Right renal pelvis (tissue), 4 donors: ENCODE data around the gene CCNL1. TPM values are rescaled to one million over a fixed set of nuclear protein-coding genes. Genes with fewer than 3 reads are reported as not detected.

Experiments used
- DNase-seq, 4 donors: peaks; one replicate each; pipeline ENCODE4 v3.0.0-alpha.2; 2013; ENCODE audit warnings: low read depth in 4 of 4, low spot score in 3 of 4, missing footprints in 1 of 4
- polyA plus RNA-seq, 4 donors: library from polyadenylated mRNA; unstranded; fragments of 120-200 nt; gene quantifications; one replicate each; pipeline ENCODE4 v1.2.1, GENCODE V29; 2013; ENCODE audit not compliant: insufficient read length in 4 of 4

The CCNL1 gene
- polyA plus RNA-seq, 4 donors: 146 to 202 (median 169) TPM

- DNase-seq: no peak
These were observed 11.6 kb downstream of the CCNL1 start for GRCh38 chr3:157148196-157148889.

GRCh38 chr3:157147099-157147803 is 12.7 kb downstream of the CCNL1 start:
- no peak for DNase-seq

- no peak for DNase-seq
These were observed 14.2 kb downstream of the CCNL1 start for GRCh38 chr3:157145606-157146322.

GRCh38 chr3:157142315-157142714 is 17.6 kb downstream of the CCNL1 start:
- DNase-seq: no peak

- no peak for DNase-seq
These were observed 19.9 kb downstream of the CCNL1 start for GRCh38 chr3:157139938-157140534.

- DNase-seq: no peak
These were observed 23.1 kb downstream of the CCNL1 start for GRCh38 chr3:157136647-157137387.

GRCh38 chr3:157135671-157136396 is 24.1 kb downstream of the CCNL1 start:
- no peak for DNase-seq

GRCh38 chr3:157134620-157135191 is 25.2 kb downstream of the CCNL1 start:
- no peak for DNase-seq

- DNase-seq: no peak
These were observed 26.3 kb downstream of the CCNL1 start for GRCh38 chr3:157133434-157134320.

GRCh38 chr3:157132936-157133335 is 27.0 kb downstream of the CCNL1 start:
- DNase-seq: no peak

- DNase-seq: no peak
These were observed 27.6 kb downstream of the CCNL1 start for GRCh38 chr3:157132341-157132740.

- DNase-seq: no peak
These were observed 28.1 kb downstream of the CCNL1 start for GRCh38 chr3:157131861-157132260.

GRCh38 chr3:157130467-157131251 is 29.3 kb downstream of the CCNL1 start:
- DNase-seq: no peak

GRCh38 chr3:157129803-157130466 is 30.0 kb downstream of the CCNL1 start:
- no peak for DNase-seq

GRCh38 chr3:157128771-157129681 is 30.9 kb downstream of the CCNL1 start:
- no peak for DNase-seq
